SKM-1 (cell line): ENCODE results near the gene TMEM247.

Source experiments
- DNase-seq: peaks from one replicate; lab custom pipeline; 2025; ENCODE audit not compliant: unreplicated experiment; lab: John Stamatoyannopoulos, UW

Gene TMEM247

GRCh38 chr2:46479265-46479664, at the start of gene TMEM247:
TSS of gene TMEM247 (plus strand) at chr2:46479565.
- no peak for DNase-seq

DNA sequence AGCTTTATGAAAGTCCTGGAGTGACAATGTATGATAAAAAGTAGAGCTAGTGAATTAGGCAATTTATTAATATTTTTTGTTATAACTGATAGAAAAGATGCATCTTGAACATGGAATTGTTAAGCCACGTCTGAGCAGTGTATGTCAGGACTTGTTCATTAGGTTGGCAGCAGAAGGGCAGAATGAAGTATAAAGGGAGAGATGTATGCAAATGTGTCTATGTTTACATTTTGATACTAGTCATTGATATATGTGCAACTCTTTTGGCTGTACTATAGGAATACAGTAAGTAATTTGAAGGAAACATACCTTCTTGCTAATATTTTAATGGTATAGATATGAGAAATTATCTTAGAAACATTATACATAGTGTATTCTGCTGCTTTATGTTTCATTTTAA, 49.0 kb upstream of the TMEM247 start:
- DNase-seq: no peak

DNA sequence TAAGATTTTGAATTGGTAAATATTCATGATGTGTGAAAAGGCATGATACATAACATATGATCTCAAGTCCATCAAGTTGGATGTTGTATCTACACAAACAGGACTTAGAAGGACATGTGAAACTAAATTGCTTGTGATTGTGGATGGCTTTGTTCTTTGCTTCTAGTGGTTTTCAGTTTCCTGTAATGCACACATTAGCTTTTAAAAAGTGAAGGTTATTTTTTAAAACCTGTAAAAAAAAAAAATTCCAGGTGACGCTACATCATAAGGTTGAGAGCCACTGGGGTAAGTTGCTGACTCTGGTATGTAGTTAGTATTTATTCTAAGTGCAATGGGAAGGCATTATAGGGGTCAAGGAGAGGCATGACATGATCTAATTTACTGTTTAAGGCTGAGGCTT, 48.4 kb upstream of the TMEM247 start:
- DNase-seq: no peak

DNA sequence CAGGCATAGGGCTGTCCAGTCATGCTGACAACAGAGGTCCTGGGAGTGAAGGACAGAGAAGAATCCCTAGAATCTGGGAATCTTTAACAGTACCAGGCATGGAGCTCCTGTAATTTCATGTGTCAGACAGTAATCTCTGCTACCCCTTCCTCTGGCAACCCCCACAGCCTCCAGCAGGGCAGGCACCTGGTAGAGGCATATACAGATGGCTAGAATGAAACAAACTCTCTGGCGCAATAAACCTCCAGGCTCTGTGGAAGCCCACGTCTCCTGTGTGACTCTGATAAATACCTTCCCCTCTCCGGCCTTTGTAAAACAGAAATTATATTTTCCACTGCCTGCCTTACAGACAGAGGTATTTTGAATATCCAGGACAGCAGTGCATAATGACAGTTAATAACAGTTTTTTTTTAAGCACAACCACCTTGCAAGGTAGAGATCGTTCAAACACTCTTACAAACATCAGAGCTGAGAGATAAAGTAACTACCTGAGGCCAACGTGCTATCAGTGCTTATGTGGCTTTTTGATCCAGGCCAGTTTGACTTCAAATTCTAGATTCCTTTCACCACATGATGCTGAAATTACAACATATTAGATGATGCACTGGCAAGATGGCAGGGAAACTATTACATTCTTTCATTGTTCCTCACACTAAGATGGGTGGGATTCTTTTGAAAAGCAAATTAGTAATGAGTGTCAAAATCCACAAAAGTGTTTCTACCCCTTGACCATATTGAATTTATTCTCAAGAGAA, 47.7 kb upstream of the TMEM247 start:
- no peak for DNase-seq

DNA sequence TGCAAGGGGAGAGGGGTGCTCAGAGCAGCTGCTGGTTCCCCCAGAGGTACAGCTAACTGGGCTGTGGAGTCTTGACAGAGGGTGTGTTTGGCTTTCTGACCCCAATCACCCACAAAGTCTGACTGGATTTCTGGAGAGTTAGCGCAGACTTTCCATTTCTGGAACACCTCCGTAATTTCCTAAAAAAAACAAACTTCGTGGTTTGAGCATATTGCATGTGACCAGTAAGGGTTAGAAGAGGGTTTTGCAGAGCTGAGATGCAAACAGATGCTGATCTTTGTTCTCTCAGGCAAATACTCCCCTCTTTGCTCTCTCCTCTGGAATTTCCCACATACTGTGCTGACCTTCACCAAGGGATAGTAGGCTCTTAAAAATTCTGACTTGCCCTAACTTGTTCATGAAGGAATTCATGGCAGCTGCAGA, 44.5 kb upstream of the TMEM247 start:
- DNase-seq: no peak

GRCh38 chr2:46435353-46435752, 44.0 kb upstream of the TMEM247 start:
- DNase-seq: no peak

DNA sequence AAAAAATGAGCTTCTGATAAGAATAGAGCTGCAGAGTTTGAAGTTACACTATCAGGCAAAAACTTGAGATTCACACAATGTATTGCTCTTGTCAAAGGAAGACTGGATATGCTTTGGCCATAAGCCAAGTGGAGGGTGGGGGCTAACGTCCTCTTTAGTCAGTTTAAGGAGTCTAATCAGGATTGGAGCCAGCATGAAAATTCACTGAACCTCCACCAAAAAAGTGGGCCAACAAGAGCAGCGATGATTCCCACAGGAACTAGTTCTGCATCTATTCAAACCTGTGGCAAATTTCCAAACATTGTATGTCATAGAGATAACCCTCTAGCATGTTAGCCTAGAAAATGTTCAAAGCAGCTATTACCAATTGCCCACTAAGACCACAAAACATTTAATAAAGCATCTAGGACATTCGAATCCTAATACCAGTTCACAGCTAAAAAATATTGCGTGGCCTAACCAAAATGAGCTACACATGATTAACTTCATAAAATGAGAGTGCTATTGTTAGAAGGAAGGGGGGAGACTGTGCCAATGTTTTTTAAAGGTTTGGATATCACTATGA, 43.5 kb upstream of the TMEM247 start:
- DNase-seq: no peak

DNA sequence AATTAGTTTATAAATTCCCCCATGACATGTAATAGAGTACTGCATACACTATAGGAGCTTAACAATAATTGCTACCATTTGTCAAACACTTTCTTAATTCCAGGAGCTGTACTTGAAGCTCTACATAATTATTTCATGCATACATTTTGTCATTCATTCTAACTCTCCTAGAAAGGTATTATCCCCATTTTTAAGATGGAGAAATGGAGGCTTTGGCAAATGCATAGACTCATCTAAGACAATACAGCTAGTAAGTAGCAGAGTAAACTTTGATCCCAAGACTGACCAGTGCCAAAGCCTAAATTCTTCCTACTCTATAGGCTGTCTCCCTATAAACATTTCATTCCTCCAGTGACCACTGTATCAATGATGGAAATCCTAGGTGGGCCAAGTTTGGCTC, 42.6 kb upstream of the TMEM247 start:
- DNase-seq: no peak

- no peak for DNase-seq
Observed at GRCh38 chr2:46438102-46438501, 41.3 kb upstream of the TMEM247 start.

- DNase-seq: peak; percentile 26
Observed at GRCh38 chr2:46438794-46439193, 40.6 kb upstream of the TMEM247 start.

GRCh38 chr2:46439582-46439981, 39.8 kb upstream of the TMEM247 start:
- peak; percentile 14 for DNase-seq

DNA sequence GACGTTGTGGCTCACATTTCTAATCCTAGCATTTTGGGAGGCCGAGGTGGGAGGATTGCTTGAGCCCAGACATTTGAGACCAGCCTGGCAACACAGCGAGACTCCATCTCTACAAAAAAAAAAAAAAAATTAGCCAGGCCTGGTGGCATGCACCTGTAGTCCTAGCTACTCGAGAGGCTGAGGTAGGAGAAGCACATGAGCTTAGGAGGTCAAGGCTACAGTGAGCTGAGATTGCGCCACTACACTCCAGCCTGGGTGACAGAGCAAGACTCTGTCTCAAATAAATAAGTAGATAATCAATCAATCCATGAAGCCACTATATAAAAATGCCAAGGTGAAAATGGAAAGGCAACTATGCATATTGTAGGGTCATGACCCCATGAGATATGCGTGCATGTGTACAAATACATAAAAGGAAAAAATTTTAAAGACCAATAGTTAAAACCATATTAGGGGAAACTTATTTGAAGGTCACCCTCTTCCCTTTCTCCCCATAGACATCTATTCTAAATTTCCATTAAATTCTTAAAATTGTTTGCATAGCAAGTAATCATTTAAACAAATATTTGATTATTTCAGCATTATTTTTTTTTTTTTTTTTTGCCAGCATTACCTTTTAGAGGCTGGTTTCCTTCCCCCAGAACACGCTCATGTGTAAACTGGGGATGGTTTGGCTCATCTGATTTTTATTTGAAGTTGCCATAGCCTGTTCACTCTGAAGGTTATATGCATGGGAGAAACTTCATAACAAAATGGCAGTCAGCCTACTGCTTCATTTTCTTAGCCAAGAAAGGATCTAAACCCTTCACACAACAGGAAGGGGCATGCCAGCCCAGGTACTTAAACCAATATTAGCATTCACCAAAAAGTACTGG, 37.3 kb upstream of the TMEM247 start:
- DNase-seq: no peak

GRCh38 chr2:46444732-46445131, 34.6 kb upstream of the TMEM247 start:
- no peak for DNase-seq

GRCh38 chr2:46445556-46445955, 33.8 kb upstream of the TMEM247 start:
- no peak for DNase-seq

DNA sequence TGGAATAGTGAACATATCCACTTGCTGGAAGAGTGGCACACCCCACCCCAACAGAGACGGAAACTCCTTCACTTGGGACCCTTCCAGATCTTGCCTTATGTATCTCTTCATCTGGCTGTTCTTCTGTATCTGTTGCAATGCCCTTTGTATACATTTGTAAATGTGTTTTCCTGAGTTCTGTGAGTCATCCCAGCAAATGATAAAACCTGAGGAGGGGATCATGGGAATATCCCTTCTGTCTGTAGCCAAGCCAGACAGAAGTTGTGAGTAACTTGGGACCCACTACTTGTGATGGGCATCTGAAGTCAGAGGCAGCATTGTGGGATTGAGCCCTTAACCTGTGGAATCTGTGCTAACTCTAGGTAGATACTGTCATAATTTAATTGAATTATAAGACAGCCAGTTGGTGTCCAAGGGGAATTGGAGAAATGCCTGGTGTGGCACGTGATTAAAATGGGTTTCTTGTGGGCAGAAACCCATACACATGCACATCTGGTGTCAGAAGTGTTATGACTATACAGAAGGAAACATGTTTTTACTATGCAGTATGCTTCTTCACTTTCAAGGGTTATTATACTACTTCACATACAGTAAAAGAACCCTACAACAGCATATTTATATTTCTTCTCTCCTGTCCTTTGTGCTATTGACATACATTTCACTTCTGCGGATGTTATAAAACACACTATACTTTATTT, 32.3 kb upstream of the TMEM247 start:
- DNase-seq: no peak

- no peak for DNase-seq
Observed at GRCh38 chr2:46447649-46448048, 31.7 kb upstream of the TMEM247 start.

GRCh38 chr2:46448111-46448510, 31.3 kb upstream of the TMEM247 start:
- no peak for DNase-seq

DNA sequence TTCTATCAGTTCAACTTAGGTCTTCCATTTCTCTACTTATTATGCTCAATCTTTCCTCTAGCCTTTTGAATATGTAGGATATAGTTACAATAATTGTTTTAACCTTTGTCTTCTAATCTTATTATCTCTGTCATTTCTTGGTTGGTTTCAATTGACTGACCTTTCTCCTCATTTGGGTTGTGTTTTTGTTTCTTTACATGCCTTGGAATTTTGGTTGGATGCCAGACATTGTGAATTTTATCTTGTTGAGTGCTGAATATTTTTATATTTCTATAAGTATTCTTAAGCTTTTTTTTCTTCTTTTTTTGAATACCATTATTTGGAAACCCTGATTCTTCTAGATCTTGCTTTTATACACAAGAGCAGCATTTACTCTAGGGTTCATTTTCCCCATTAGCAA, 30.7 kb upstream of the TMEM247 start:
- no peak for DNase-seq

- no peak for DNase-seq
Observed at GRCh38 chr2:46449700-46450099, 29.7 kb upstream of the TMEM247 start.

GRCh38 chr2:46451131-46451711, 28.1 kb upstream of the TMEM247 start:
- no peak for DNase-seq

- no peak for DNase-seq
Observed at GRCh38 chr2:46456789-46457188, 22.6 kb upstream of the TMEM247 start.
